Fibroblast of skin of left quadriceps (primary cell): ENCODE measurements around the gene MRLN.

Source experiments
- DNase-seq, 2 experiments: peaks; one replicate each; pipeline ENCODE4 v3.0.0-alpha.2; 2013; ENCODE audit warnings: low read depth in 2 of 2

Gene MRLN

GRCh38 chr10:59705931-59706330 is 47.3 kb downstream of the MRLN start:
- no peak for DNase-seq

- no peak for DNase-seq
Measured at GRCh38 chr10:59704630-59705029, 48.6 kb downstream of the MRLN start.

GRCh38 chr10:59702347-59702746 is 50.9 kb downstream of the MRLN start:
- no peak for DNase-seq

GRCh38 chr10:59700709-59701108 is 52.5 kb downstream of the MRLN start:
- DNase-seq = no peak

- no peak for DNase-seq
Measured at GRCh38 chr10:59698326-59698725, 54.9 kb downstream of the MRLN start.

- DNase-seq = no peak
Measured at GRCh38 chr10:59695637-59696036, 57.6 kb downstream of the MRLN start.

GRCh38 chr10:59694936-59695335 is 58.3 kb downstream of the MRLN start:
- no peak for DNase-seq

- DNase-seq = no peak
Measured at GRCh38 chr10:59692113-59692512, 61.1 kb downstream of the MRLN start.

GRCh38 chr10:59688921-59689351 is 64.3 kb downstream of the MRLN start:
- DNase-seq = no peak

- DNase-seq = no peak
Measured at GRCh38 chr10:59687657-59688056, 65.6 kb downstream of the MRLN start.
